Thyroid gland (tissue), 4 donors: ENCODE data around the gene FOSL2. TPM values are rescaled to one million over a fixed set of nuclear protein-coding genes. Genes with fewer than 3 reads are reported as not detected.

Experiments
- DNase-seq, 2 donors: peaks; one replicate each; pipeline ENCODE4 v3.0.0-alpha.2; 2019
- H3K27ac ChIP-seq, 3 donors: fragments of 200-600 bp; sonication (generic); 1 replicate in 2 of 3; 2 replicates in 1 of 3; pipeline ENCODE4 v1.5.1; 2016 to 2019; ENCODE audit warnings: mild to moderate bottlenecking in 1 of 3, moderate library complexity in 1 of 3
- H3K27me3 ChIP-seq: fragments of 200-600 bp; sonication (generic); one replicate; pipeline ENCODE4 v1.5.1; 2019
- H3K36me3 ChIP-seq, 2 donors: fragments of 200-600 bp; sonication (generic); one replicate each; pipeline ENCODE4 v1.5.1; 2016 to 2019
- H3K4me1 ChIP-seq, 2 donors: fragments of 200-600 bp; sonication (generic); one replicate each; pipeline ENCODE4 v1.5.1; 2017 to 2019
- H3K4me3 ChIP-seq, 3 donors: fragments of 200-600 bp; sonication (generic); replicated peaks in 1 of 3; 1 replicate in 2 of 3; 2 replicates in 1 of 3; pipeline ENCODE4 v1.5.1; 2016; ENCODE audit warnings: mild to moderate bottlenecking in 1 of 3
- H3K9me3 ChIP-seq: fragments of 200-600 bp; sonication (generic); one replicate; pipeline ENCODE4 v1.5.1; 2017
- POLR2A ChIP-seq, 2 donors: fragments of 450-650 bp; IDR thresholded peaks; one replicate each; pipeline ENCODE4 v1.6.1; 2017; ENCODE audit warnings: antibody characterized with exemption in 2 of 2, mild to moderate bottlenecking in 2 of 2, moderate library complexity in 1 of 2
- WGBS, 2 donors: methylation state at CpG; one replicate each; pipeline ENCODE4 v1.1.5; 2017; 5-methylcytosine and 5-hydroxymethylcytosine counted together
- intact Hi-C: fragments of 100-400 bp; cut with DNase I; formaldehyde crosslinking; loops from one replicate; pipeline ENCODE4 v1.15.1; 2023
- small RNA-seq: library from RNA; depleted of rRNA; stranded (forward); fragments of <200 nt; gene quantifications from one replicate; pipeline ENCODE3, GENCODE V24; 2016
- total RNA-seq, 4 donors: library from RNA; depleted of rRNA; stranded (reverse); fragments of >200 nt; gene quantifications; one replicate each; pipeline ENCODE4 v1.2.3, GENCODE V29; 2016
- TF ChIP-seq, protein P1 (sequence below), 6 experiments: fragments of 200-600 bp in 3 of 6; fragments of 450-650 bp in 3 of 6; sonication (generic) in 3 of 6; IDR thresholded peaks; one replicate each; pipeline ENCODE4 v1.5.1; 2016 to 2019; ENCODE audit warnings: antibody characterized with exemption in 6 of 6, mild to moderate bottlenecking in 2 of 6, inconsistent platforms in 1 of 6, moderate library complexity in 1 of 6

Gene FOSL2
- total RNA-seq, 4 donors from 2014 or later, result 30.7 to 85.1 (median 40.6) TPM

DNA sequence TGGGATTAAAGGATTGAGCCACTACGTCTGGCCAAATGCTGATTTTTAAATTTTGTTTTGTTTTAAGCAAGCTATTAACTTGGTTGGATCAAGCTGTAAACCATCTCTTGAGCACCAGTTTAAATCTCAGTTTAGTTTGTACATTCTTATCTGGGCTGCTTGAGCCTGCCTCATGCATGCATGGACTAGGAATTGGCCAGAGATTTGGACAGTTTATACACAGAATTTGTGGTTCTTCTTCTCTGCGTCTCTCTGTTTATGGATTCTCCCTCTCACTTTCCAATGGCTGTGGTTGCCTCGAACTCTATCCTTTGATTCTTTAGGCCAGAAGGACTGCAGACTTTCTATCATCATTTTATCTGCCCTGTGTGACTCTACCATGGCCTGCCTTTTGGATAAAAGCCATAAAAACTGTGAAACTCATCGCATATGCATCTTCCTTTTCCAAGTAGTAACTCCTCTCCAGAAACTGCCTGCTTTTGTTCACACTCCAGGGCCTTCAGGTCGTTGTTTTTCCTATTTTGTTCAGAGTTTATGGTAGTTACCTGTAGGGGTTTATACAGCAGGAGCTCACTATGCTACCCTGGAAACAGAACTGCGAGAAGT lies 70.7 kb downstream of the FOSL2 start:
- intact Hi-C loops, result no loop called here
- DNase-seq, result no peak
- TF ChIP-seq POLR2A (IDR thresholded peaks at IDR 0.05), result no peak
- TF ChIP-seq, protein P1, sequence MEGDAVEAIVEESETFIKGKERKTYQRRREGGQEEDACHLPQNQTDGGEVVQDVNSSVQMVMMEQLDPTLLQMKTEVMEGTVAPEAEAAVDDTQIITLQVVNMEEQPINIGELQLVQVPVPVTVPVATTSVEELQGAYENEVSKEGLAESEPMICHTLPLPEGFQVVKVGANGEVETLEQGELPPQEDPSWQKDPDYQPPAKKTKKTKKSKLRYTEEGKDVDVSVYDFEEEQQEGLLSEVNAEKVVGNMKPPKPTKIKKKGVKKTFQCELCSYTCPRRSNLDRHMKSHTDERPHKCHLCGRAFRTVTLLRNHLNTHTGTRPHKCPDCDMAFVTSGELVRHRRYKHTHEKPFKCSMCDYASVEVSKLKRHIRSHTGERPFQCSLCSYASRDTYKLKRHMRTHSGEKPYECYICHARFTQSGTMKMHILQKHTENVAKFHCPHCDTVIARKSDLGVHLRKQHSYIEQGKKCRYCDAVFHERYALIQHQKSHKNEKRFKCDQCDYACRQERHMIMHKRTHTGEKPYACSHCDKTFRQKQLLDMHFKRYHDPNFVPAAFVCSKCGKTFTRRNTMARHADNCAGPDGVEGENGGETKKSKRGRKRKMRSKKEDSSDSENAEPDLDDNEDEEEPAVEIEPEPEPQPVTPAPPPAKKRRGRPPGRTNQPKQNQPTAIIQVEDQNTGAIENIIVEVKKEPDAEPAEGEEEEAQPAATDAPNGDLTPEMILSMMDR (IDR thresholded peaks at IDR 0.05), result no peak
- no peaks in the 10 kb centered on the region for H3K9me3 ChIP-seq
- WGBS, 2 donors, result 58 to 61% methylated on average over 6 of the region's 6 CpGs
- H3K27me3 ChIP-seq, result no peaks in the 10 kb centered on the region
- no peaks in the 10 kb centered on the region for H3K36me3 ChIP-seq
- no peak overlapping the region for H3K27ac ChIP-seq
- no peak overlapping the region for H3K4me3 ChIP-seq
- H3K4me1 ChIP-seq, result peaks cover 0 to 6% of the 10 kb centered on the region in 2 donors

DNA sequence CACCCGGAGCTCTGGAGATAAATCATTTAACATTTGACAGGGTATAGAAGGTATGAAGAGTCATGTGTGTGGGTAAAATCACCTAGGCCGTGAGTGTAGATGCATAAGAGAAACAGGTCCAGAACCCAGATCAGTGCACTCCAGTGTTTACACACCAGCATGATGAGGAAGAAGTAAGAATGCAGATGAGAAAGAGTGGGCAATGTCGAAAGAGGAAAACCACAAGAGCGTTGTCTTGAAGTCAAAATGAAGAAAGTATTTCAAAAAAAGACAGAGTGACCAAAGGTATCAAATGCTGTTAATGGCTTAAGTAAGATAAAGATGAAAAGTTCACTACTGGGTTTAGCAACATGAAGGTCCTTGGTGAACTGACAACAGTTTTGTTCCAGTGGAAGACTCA lies 71.2 kb downstream of the FOSL2 start:
- intact Hi-C loops, result no loop called here
- TF ChIP-seq, protein P1 (IDR thresholded peaks at IDR 0.05), result no peak
- no peak for TF ChIP-seq POLR2A (IDR thresholded peaks at IDR 0.05)
- Histone ChIP-seq H3K27ac (no peak overlapping the region), H3K36me3 (no peaks in the 10 kb centered on the region), H3K4me3 (no peak overlapping the region), H3K4me1 (peaks cover 0 to 6% of the 10 kb centered on the region in 2 donors), H3K27me3 (no peaks in the 10 kb centered on the region), H3K9me3 (no peaks in the 10 kb centered on the region)
- DNase-seq, result no peak
- WGBS, 2 donors, result 86 to 89% methylated on average over 4 of the region's 4 CpGs

DNA sequence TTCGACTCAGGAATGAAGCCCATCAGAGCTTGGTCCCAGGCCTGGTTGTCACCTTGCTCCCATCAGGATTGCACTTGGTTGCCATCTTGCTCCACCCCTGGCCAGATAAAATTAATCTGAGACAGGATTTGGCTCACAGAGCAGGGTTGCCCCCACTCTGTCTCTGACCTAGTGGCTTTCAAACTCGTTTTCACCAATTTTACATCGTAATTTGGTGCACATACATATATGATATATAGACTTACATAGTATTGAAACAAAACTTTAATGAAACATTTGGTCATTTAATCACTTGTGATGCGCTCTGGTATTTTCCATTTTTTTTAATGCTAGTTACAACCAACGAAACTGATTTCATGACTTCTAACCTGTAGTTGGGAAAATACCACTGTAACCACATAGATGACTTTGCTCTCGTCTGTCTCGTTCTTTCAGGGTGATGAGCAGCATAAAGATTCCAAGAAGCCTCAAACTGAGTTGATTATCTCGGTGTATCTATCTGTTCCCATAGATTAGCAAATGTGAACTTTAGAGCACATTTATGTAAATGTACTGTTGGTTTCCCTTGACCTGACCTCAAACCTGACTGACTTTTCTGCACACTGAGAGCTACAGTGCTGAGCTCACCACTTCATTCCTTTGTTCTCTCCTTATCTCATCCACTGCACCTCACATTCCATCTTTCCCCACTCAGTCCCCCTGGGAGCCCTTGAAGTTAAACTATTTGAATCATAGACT lies 72.7 kb downstream of the FOSL2 start:
- DNase-seq, result no peak
- Histone ChIP-seq H3K4me3 (no peak overlapping the region), H3K4me1 (peaks cover 4 to 14% of the 10 kb centered on the region in 2 donors), H3K9me3 (no peaks in the 10 kb centered on the region), H3K36me3 (no peaks in the 10 kb centered on the region), H3K27me3 (no peaks in the 10 kb centered on the region), H3K27ac (no peak overlapping the region)
- TF ChIP-seq, protein P1 (IDR thresholded peaks at IDR 0.05), result no peak
- no peak for TF ChIP-seq POLR2A (IDR thresholded peaks at IDR 0.05)
- 69% methylated on average over 8 of the region's 8 CpGs for WGBS, 2 donors
- intact Hi-C loops, result no loop called here

Small RNA genes lying within 50 kb of the gene (small RNA-seq; reads per million reads assigned to genes)
- gene AC104695.3 (not detected), gene SNRPGP7 (not detected)

Other genes starting within 250 kb of the FOSL2 start
- gene PLB1, start 103.2 kb downstream of the FOSL2 start, total RNA-seq, result 1 to 10 TPM; 1.2 to 3.3 (median 1.8) TPM